ENCODE measurements around the gene ATP2B1.

DNA sequence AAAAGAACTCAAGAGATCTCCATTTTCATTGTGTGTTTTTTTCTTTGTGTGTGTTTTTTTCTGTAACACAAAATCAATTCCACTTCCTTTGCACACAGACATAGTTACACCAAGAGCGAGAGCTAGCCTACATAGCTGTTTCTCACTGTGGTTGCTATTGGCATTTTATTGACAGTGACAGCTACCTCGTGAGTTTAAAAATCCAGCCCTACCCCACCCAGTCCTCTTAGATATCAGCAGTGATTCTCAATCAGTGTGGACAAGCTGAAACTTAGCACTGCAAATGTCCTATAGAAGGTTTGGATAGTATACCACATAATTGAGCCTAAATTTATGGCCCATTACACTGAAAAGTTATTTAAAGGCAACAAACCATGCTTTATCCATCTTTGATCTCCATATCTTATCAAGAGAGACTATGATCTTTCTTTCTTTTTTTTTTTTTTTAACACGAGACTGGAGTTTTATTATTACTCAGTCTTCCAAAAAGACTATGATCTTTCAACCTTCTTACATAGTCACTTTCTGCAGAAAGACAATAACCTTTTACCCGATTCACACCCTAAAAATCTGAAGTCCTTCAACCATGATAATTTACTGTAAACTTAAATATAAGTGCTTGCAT is 46.8 kb downstream of the ATP2B1 start:
- no peak for TF ChIP-seq GATA3 (IDR thresholded peaks at IDR 0.05; ENCODE audit: low read depth, low read length)
- TF ChIP-seq GATA2 (IDR thresholded peaks at IDR 0.05; ENCODE audit: low read depth, low read length): no peak

All from SH-SY5Y (cell line).